Gastroesophageal sphincter (tissue), 4 donors: ENCODE data around the gene IRF8. TPM values are rescaled to one million over a fixed set of nuclear protein-coding genes. Genes with fewer than 3 reads are reported as not detected.
"Not testable (repeated sequence)": the region's sequence is repeated elsewhere in the genome, so short reads cannot be mapped to it uniquely, and the experiment has no call there.

ENCODE experiments used
- ATAC-seq: fragments of 150-250 bp; one replicate; pipeline ENCODE4 v1.9.1; 2016; ENCODE audit warnings: mild to moderate bottlenecking, moderate library complexity
- H3K27ac ChIP-seq, 4 donors: fragments of 200-600 bp; sonication (generic) in 3 of 4; 1 replicate in 3 of 4; 2 replicates in 1 of 4; pipeline ENCODE4 v1.5.1; 2016 to 2019
- H3K27me3 ChIP-seq: fragments of 200-600 bp; sonication (generic); one replicate; pipeline ENCODE4 v1.5.1; 2019
- H3K36me3 ChIP-seq, 2 donors: fragments of 200-600 bp; sonication (generic); one replicate each; pipeline ENCODE4 v1.5.1; 2019; ENCODE audit warnings: control low read depth in 1 of 2
- H3K4me1 ChIP-seq, 3 donors: fragments of 200-600 bp; sonication (generic); 1 replicate in 2 of 3; 2 replicates in 1 of 3; pipeline ENCODE4 v1.5.1; 2016 to 2019; ENCODE audit warnings: control low read depth in 2 of 3
- H3K4me3 ChIP-seq, 2 donors: fragments of 200-600 bp; sonication (generic); one replicate each; pipeline ENCODE4 v1.5.1; 2019; ENCODE audit warnings: mild to moderate bottlenecking in 1 of 2, moderate library complexity in 1 of 2
- H3K9me3 ChIP-seq, 3 donors: fragments of 200-600 bp; sonication (generic); one replicate each; pipeline ENCODE4 v1.5.1; 2017 to 2019; ENCODE audit warnings: control low read depth in 2 of 3
- EP300 ChIP-seq: sonication (generic); formaldehyde crosslinking; IDR thresholded peaks from one replicate; pipeline ENCODE4 v1.6.1; 2017; ENCODE audit warnings: antibody characterized with exemption, mild to moderate bottlenecking
- POLR2A ChIP-seq, 2 donors: fragments of 450-650 bp; IDR thresholded peaks; one replicate each; pipeline ENCODE4 v1.6.1; 2017; ENCODE audit warnings: antibody characterized with exemption in 2 of 2, mild to moderate bottlenecking in 2 of 2, moderate library complexity in 1 of 2
- POLR2AphosphoS5 ChIP-seq: sonication (generic); formaldehyde crosslinking; IDR thresholded peaks from one replicate; pipeline ENCODE4 v1.6.1; 2017; ENCODE audit warnings: antibody characterized with exemption
- whole genome bisulfite sequencing, 2 donors: methylation state at CpG; one replicate each; pipeline ENCODE4 v1.1.5; 2018; ENCODE audit warnings: low coverage in 1 of 2; 5-methylcytosine and 5-hydroxymethylcytosine counted together
- total RNA-seq, 4 donors: library from RNA; depleted of rRNA; stranded (reverse); fragments of >200 nt; gene quantifications; one replicate each; pipeline ENCODE4 v1.1.0, GENCODE V29; 2016
- TF ChIP-seq, protein P1 (sequence below), 4 experiments: fragments of 200-600 bp in 2 of 4; fragments of 450-650 bp in 2 of 4; sonication (generic) in 1 of 4; IDR thresholded peaks; one replicate each; pipeline ENCODE4 v1.5.1; 2017 to 2019; ENCODE audit warnings: antibody characterized with exemption in 4 of 4, mild to moderate bottlenecking in 2 of 4, moderate library complexity in 2 of 4

The IRF8 gene
- total RNA-seq, 4 donors from 2014 or later: 2.4 to 13.8 (median 9.0) TPM

DNA sequence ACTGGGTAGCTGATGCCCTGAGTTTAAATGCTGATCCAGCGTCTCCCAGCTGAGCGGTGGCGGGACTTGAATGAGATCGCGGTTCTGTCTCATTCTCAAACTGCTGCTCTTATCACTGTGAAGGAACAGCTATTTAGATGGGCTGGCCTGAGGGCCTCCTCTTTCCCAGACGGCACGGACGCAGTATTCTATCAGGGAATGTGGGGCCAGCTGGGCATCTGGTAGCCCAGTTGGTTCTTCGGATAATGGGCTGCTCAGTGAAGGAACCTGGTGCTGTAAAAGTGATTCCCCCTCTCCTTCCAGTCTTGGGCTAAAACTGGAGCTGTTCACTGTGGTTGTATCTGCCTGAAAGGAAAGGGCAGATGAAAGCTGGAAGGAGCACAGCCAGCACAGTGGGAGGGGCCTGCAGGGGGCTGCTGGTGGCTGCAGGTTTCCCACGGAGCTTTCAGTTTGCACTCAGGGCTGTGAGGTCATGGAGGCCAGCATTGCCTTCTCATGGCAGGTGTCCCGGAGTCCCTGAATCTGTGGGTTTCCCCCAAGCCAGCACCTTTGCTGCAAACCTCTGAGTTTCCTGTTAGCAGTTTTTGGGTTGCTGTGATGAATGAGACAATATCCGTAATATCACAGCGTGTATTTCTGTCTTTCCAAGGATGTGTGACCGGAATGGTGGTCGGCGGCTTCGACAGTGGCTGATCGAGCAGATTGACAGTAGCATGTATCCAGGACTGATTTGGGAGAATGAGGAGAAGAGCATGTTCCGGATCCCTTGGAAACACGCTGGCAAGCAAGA lies 3.6 kb downstream of the IRF8 start:
- Histone ChIP-seq H3K27me3 (peaks cover 14% of the 10 kb centered on the region), H3K36me3 (no peaks in the 10 kb centered on the region), H3K4me3 (no peak overlapping the region), H3K27ac (no peak overlapping the region), H3K9me3 (no peaks in the 10 kb centered on the region), H3K4me1 (peaks cover 0 to 28% (median 0%) of the 10 kb centered on the region in 3 donors)
- 77 to 89% methylated on average over 9 to 15 of the region's 20 CpGs for whole genome bisulfite sequencing, 2 donors
- ATAC-seq: no peak
- no peak for TF ChIP-seq POLR2AphosphoS5
- TF ChIP-seq, protein P1, sequence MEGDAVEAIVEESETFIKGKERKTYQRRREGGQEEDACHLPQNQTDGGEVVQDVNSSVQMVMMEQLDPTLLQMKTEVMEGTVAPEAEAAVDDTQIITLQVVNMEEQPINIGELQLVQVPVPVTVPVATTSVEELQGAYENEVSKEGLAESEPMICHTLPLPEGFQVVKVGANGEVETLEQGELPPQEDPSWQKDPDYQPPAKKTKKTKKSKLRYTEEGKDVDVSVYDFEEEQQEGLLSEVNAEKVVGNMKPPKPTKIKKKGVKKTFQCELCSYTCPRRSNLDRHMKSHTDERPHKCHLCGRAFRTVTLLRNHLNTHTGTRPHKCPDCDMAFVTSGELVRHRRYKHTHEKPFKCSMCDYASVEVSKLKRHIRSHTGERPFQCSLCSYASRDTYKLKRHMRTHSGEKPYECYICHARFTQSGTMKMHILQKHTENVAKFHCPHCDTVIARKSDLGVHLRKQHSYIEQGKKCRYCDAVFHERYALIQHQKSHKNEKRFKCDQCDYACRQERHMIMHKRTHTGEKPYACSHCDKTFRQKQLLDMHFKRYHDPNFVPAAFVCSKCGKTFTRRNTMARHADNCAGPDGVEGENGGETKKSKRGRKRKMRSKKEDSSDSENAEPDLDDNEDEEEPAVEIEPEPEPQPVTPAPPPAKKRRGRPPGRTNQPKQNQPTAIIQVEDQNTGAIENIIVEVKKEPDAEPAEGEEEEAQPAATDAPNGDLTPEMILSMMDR (IDR thresholded peaks at IDR 0.05): no peak
- TF ChIP-seq POLR2A (IDR thresholded peaks at IDR 0.05): no peak
- TF ChIP-seq EP300: no peak

DNA sequence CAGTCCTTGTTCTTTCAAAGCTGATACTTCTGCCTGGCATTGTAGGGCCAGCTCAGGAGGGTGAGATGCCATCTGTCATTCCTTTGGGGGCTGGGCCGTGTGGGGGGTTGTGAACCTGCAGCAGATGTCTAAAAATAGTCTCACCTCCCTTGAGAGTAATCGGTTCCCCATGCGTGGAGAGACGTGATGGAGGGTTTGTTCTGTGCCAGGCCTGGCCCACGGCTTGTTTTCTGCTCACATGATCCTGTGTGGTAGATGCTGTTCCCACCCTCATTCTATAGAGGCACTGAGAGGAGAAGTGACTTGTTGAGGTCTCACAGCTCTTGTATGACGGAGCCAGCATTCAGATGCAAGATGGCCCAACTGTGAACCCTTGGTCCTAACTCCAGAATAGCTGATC lies 4.6 kb downstream of the IRF8 start:
- TF ChIP-seq, protein P1 (IDR thresholded peaks at IDR 0.05): no peak
- no peak for TF ChIP-seq POLR2AphosphoS5
- TF ChIP-seq EP300: no peak
- TF ChIP-seq POLR2A (IDR thresholded peaks at IDR 0.05): no peak
- no peak for ATAC-seq
- Histone ChIP-seq H3K4me1 (peaks cover 0 to 21% (median 0%) of the 10 kb centered on the region in 3 donors), H3K27me3 (peaks cover 9% of the 10 kb centered on the region), H3K27ac (no peak overlapping the region), H3K9me3 (no peaks in the 10 kb centered on the region), H3K36me3 (no peaks in the 10 kb centered on the region), H3K4me3 (no peak overlapping the region)
- 77% methylated on average over 3 of the region's 6 CpGs; no CpG with 5 or more reads in 1 of the 2 donors for WGBS, 2 donors

DNA sequence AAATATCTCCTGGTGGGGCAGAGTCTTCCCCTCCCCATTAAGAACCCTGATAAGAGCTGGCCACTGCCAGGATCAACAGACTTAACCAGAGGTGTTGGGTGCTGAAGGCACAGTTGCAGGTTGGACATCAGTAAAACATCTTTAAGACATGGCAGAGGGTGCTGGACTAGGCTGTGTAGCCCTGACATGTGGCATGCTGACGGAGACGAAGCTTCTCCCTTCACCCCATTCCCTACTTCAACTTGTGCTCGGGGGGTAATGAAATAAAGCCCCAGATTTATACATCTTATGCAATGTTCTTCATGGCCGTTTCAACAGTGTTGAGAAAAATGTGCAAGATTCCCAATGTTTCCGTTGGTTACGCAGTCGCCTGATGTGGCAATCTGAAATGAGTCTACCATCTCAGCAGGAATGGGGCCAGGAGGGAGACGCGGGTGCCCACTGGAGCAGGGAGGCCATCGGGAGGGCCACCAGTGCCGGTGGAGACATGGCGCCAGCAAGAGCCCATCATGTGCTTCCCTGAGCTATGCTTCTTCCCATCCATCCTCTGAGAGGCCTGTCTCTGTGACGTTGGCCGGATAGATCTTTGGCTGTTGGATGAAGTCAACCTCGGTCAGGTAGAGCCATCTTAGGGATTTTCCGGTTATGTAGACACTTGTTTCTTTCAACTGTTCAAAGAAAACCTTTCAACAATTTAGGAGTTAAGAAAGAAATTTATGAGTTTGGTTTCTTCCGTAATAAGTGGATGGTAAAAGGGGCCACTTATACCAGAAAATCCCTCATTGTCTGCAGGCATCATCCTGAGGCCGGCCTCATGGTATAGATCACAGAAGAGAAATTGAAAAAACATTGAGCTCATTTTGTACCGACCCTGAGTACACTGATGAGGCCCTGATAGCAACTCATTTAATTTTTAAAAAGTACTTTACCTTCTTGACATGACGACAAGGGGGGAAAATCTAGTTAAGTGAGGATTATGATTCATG lies 6.4 kb downstream of the IRF8 start:
- ATAC-seq: no peak
- WGBS, 2 donors: 89 to 97% methylated on average over 8 to 15 of the region's 20 CpGs
- peaks cover 0 to 9% (median 0%) of the 10 kb centered on the region in 3 donors for H3K4me1 ChIP-seq
- H3K27me3 ChIP-seq: no peaks in the 10 kb centered on the region
- H3K9me3 ChIP-seq: no peaks in the 10 kb centered on the region
- no peak for TF ChIP-seq POLR2A (IDR thresholded peaks at IDR 0.05)
- TF ChIP-seq EP300: no peak
- TF ChIP-seq, protein P1 (IDR thresholded peaks at IDR 0.05): no peak
- H3K36me3 ChIP-seq: no peaks in the 10 kb centered on the region
- no peak overlapping the region for H3K4me3 ChIP-seq
- no peak overlapping the region for H3K27ac ChIP-seq

DNA sequence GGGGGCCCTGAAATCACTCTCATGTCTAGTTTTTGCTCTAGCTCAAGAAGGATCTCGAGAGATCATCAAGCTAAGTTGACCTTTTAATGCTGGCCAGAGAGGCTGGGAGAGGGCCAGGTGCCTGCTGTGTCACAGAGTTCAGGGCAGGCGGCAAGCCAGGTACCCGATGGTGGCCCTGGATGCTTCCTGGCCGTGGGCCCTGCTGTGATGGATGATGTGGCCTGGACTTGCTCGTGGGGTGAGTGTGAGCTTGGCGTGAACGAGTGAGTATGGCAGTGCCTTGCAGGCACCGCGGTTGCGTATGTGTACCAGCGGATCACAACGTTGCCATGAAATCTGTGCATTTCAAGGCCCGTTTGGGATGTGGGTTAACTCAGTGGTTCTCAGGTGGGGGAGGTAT lies 7.4 kb downstream of the IRF8 start:
- TF ChIP-seq EP300 (no peak), POLR2AphosphoS5 (no peak), POLR2A (IDR thresholded peaks at IDR 0.05) (no peak)
- TF ChIP-seq, protein P1 (IDR thresholded peaks at IDR 0.05): no peak
- Histone ChIP-seq H3K4me1 (peaks cover 0 to 11% (median 0%) of the 10 kb centered on the region in 3 donors), H3K36me3 (no peaks in the 10 kb centered on the region), H3K4me3 (no peak overlapping the region), H3K9me3 (no peaks in the 10 kb centered on the region), H3K27me3 (no peaks in the 10 kb centered on the region), H3K27ac (no peak overlapping the region)
- WGBS, 2 donors: 90 to 98% methylated on average over 2 to 9 of the region's 13 CpGs
- no peak for ATAC-seq

DNA sequence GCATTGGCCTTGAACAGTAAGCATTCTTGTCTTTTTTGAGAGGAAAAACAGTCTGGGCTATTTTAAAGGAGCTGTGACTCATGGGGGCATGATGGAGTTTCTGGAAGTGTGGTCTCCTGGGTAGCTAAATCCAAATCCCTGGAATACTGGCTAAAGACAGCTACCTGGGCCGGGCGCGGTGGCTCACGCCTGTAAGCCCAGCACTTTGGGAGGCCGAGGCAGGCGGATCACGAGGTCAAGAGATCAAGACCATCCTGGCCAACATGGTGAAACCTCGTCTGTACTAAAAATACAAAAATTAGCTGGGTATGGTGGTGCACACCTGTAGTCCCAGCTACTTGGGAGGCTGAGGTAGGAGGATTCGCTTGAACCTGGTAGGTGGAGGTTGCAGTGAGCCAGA lies 8.3 kb downstream of the IRF8 start:
- H3K4me1 ChIP-seq: peaks cover 0 to 12% (median 0%) of the 10 kb centered on the region in 3 donors
- not testable (repeated sequence) for H3K4me3 ChIP-seq, H3K9me3 ChIP-seq, H3K27me3 ChIP-seq, H3K27ac ChIP-seq, H3K36me3 ChIP-seq, ATAC-seq
- WGBS, 2 donors: 92% methylated on average over 9 of the region's 9 CpGs; no CpG with 5 or more reads in 1 of the 2 donors
